Gastroesophageal sphincter (tissue), 4 donors: ENCODE measurements around the gene FOXL2. TPM values are rescaled to one million over a fixed set of nuclear protein-coding genes. Genes with fewer than 3 reads are reported as not detected.
A peak's percentile ranks its signal among the peaks of the same experiment; 100 is the strongest.

Experiments used
- ATAC-seq: fragments of 150-250 bp; one replicate; pipeline ENCODE4 v1.9.1; 2016; ENCODE audit warnings: mild to moderate bottlenecking, moderate library complexity
- H3K27ac ChIP-seq, 4 donors: fragments of 200-600 bp; sonication (generic) in 3 of 4; 1 replicate in 3 of 4; 2 replicates in 1 of 4; pipeline ENCODE4 v1.5.1; 2016 to 2019
- H3K27me3 ChIP-seq: fragments of 200-600 bp; sonication (generic); one replicate; pipeline ENCODE4 v1.5.1; 2019
- H3K36me3 ChIP-seq, 2 donors: fragments of 200-600 bp; sonication (generic); one replicate each; pipeline ENCODE4 v1.5.1; 2019; ENCODE audit warnings: control low read depth in 1 of 2
- H3K4me1 ChIP-seq, 3 donors: fragments of 200-600 bp; sonication (generic); 1 replicate in 2 of 3; 2 replicates in 1 of 3; pipeline ENCODE4 v1.5.1; 2016 to 2019; ENCODE audit warnings: control low read depth in 2 of 3
- H3K4me3 ChIP-seq, 2 donors: fragments of 200-600 bp; sonication (generic); one replicate each; pipeline ENCODE4 v1.5.1; 2019; ENCODE audit warnings: mild to moderate bottlenecking in 1 of 2, moderate library complexity in 1 of 2
- H3K9me3 ChIP-seq, 3 donors: fragments of 200-600 bp; sonication (generic); one replicate each; pipeline ENCODE4 v1.5.1; 2017 to 2019; ENCODE audit warnings: control low read depth in 2 of 3
- CTCF ChIP-seq, 4 experiments: fragments of 200-600 bp in 2 of 4; fragments of 450-650 bp in 2 of 4; sonication (generic) in 1 of 4; IDR thresholded peaks; one replicate each; pipeline ENCODE4 v1.5.1; 2017 to 2019; ENCODE audit warnings: antibody characterized with exemption in 4 of 4, mild to moderate bottlenecking in 2 of 4, moderate library complexity in 2 of 4
- EP300 ChIP-seq: sonication (generic); formaldehyde crosslinking; IDR thresholded peaks from one replicate; pipeline ENCODE4 v1.6.1; 2017; ENCODE audit warnings: antibody characterized with exemption, mild to moderate bottlenecking
- POLR2A ChIP-seq, 2 donors: fragments of 450-650 bp; IDR thresholded peaks; one replicate each; pipeline ENCODE4 v1.6.1; 2017; ENCODE audit warnings: antibody characterized with exemption in 2 of 2, mild to moderate bottlenecking in 2 of 2, moderate library complexity in 1 of 2
- POLR2AphosphoS5 ChIP-seq: sonication (generic); formaldehyde crosslinking; IDR thresholded peaks from one replicate; pipeline ENCODE4 v1.6.1; 2017; ENCODE audit warnings: antibody characterized with exemption
- WGBS, 2 donors: methylation state at CpG; one replicate each; pipeline ENCODE4 v1.1.5; 2018; ENCODE audit warnings: low coverage in 1 of 2; 5-methylcytosine and 5-hydroxymethylcytosine counted together
- total RNA-seq, 4 donors: library from RNA; depleted of rRNA; stranded (reverse); fragments of >200 nt; gene quantifications; one replicate each; pipeline ENCODE4 v1.1.0, GENCODE V29; 2016

FOXL2 gene
- total RNA-seq, 4 donors from 2014 or later = not detected

GRCh38 chr3:138943724-138944653, 2.9 kb downstream of the FOXL2 start:
- WGBS, 2 donors = 18 to 20% methylated on average over 27 to 30 of the region's 30 CpGs
- Histone ChIP-seq H3K36me3 (no peaks in the 10 kb centered on the region), H3K4me1 (peaks cover 0 to 56% (median 33%) of the 10 kb centered on the region in 3 donors), H3K27ac (no peak overlapping the region), H3K27me3 (peaks cover 100% of the 10 kb centered on the region), H3K4me3 (no peak overlapping the region), H3K9me3 (no peaks in the 10 kb centered on the region)
- ATAC-seq = no peak
- TF ChIP-seq POLR2A (IDR thresholded peaks at IDR 0.05) (no peak), CTCF (IDR thresholded peaks at IDR 0.05) (no peak), EP300 (no peak)

GRCh38 chr3:138942861-138943623, 3.9 kb downstream of the FOXL2 start:
- H3K4me3 ChIP-seq = no peak overlapping the region
- peaks cover 100% of the 10 kb centered on the region for H3K27me3 ChIP-seq
- no peak overlapping the region for H3K27ac ChIP-seq
- no peaks in the 10 kb centered on the region for H3K36me3 ChIP-seq
- no peak for TF ChIP-seq CTCF (IDR thresholded peaks at IDR 0.05)
- no peaks in the 10 kb centered on the region for H3K9me3 ChIP-seq
- no peak for ATAC-seq
- peaks cover 0 to 65% (median 40%) of the 10 kb centered on the region in 3 donors for H3K4me1 ChIP-seq
- WGBS, 2 donors = 13 to 19% methylated on average over 7 to 8 of the region's 25 CpGs

- TF ChIP-seq POLR2AphosphoS5 = no peak
- TF ChIP-seq POLR2A (IDR thresholded peaks at IDR 0.05) = no peak
- TF ChIP-seq EP300 = no peak
- no peak for TF ChIP-seq CTCF (IDR thresholded peaks at IDR 0.05)
- Histone ChIP-seq H3K4me1 (peaks cover 0 to 70% (median 43%) of the 10 kb centered on the region in 3 donors), H3K9me3 (no peaks in the 10 kb centered on the region), H3K27me3 (peaks cover 100% of the 10 kb centered on the region), H3K4me3 (no peak overlapping the region), H3K27ac (no peak overlapping the region), H3K36me3 (no peaks in the 10 kb centered on the region)
- ATAC-seq = no peak
- WGBS, 2 donors = 54 to 80% methylated on average over 1 to 4 of the region's 4 CpGs
These were observed 4.7 kb downstream of the FOXL2 start for GRCh38 chr3:138942271-138942670.

GRCh38 chr3:138941259-138941885, 5.6 kb downstream of the FOXL2 start:
- TF ChIP-seq CTCF (IDR thresholded peaks at IDR 0.05) (peak in 2 of 4 experiments; percentile 3 to 27), POLR2AphosphoS5 (no peak), EP300 (no peak), POLR2A (IDR thresholded peaks at IDR 0.05) (no peak)
- WGBS, 2 donors = 90% methylated on average over 2 of the region's 7 CpGs; no CpG with 5 or more reads in 1 of the 2 donors
- Histone ChIP-seq H3K27ac (no peak overlapping the region), H3K27me3 (peaks cover 100% of the 10 kb centered on the region), H3K36me3 (no peaks in the 10 kb centered on the region), H3K4me1 (peaks cover 0 to 70% (median 43%) of the 10 kb centered on the region in 3 donors), H3K9me3 (no peaks in the 10 kb centered on the region), H3K4me3 (no peak overlapping the region)
- ATAC-seq = no peak
